Hippocampal formation (tissue), 2 donors: Measurements from ENCODE around the gene B4GALT3.

Experiments used
- DNase-seq, 2 donors: peaks; one replicate each; lab custom pipeline; 2025; lab: John Stamatoyannopoulos, UW

Gene B4GALT3

DNA sequence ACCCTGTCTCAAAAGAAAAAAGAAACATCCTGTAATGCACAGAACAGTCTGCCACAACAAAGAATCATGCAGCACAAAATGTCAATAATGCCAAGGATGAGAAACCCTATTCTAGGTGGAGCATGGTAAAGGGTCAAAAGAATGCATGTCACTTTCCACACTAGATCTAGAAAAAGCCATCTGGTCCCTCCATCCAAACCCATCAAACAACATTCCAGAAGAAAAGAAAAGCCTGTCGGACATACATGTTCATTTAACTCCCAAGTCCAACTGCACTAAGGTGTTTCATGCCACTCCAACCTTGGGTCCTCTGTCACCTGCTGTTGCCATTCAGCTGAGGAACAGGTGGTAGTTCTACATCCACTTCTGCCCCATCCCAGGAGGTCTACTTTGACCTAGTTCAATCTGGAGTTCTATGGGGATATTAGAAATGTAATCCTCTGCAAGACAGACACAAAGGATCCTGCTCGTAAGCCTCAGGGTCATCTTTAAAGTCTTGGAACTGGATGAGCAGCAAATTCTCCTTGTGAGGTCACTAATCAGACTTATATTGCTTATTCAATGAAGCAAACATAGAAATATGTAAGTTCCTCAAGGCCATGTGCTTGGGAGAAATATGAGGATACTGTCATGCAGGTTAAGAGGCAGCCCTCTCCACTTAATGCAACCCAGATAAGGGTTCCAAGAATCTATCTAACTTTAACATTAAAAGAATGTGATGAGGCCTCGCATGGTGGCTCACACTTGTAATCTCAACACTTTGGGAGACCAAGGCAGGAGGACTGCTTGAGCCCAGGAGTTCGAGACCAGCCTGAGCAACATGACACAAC is 48.5 kb downstream of the B4GALT3 start:
- DNase-seq: no peak

DNA sequence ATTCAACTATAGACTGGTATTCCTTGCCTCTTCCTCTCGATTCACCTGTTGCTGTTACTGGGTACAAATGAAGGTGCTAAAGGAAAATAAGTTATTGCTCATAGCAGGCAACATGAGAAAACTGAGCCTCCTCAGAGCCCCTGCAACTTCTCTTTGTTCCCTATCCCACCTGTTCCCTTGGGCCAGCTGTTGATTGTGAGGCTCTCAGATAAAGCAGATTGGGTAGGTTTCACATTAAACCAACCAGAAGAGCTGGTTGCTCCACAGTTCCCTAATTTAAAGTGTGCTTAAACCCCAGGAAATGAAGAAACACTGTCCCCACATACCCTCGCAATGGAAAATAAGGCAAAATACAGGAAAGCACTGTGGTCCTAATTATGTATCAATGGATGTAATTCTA is 49.7 kb downstream of the B4GALT3 start:
- DNase-seq: no peak

DNA sequence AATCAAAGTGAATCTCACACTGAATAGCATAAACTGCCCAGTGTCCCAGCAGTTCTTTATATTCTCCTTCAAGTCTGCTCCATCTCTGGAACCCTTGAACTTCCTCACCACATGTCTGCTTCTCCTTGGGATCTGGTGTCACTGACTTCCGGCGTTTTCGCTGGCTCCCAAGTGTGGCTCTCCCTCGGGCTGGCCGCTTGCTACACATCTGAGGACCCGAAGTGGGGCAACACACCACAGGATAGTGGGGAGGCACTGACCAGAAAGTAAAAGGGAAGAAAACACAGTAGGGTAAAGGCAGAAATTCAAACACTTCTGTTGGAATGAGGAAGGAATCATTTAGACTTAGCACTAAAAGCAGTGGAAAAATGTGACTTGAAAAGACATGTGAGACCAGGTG is 54.3 kb downstream of the B4GALT3 start:
- DNase-seq: no peak

DNA sequence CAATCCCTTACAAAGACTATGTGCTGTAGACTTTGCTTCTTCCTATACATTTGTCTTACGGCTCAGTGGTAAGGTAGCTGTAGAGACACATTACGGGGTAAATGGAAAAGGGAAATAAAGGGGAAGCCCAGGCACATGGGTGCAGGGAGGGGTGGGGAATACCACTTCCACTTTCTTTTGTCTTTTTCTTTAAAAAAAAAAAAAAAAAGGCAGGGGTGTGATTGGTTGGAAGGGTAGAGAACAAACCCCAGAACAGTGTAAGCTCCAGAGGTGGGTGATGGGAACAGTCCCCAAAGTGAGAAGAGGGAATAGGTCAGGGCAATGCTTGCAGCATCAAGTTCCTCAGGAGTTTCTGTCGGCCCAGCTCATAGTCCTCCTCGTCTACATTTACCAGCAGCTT is 55.5 kb downstream of the B4GALT3 start:
- peak in 1 of 2 donors; percentile 1 for DNase-seq
